ENCODE results near the gene EPN2.

The EPN2 gene

GRCh38 chr17:19301274-19301951 is 64.2 kb downstream of the EPN2 start:
- no peak for TF ChIP-seq CTCF (IDR thresholded peaks at IDR 0.05; ENCODE audit: insufficient read depth, low read depth, low read length, missing control alignments)
- DNase-seq (ENCODE audit: low read depth) = no peak

GRCh38 chr17:19301973-19302372 is 64.8 kb downstream of the EPN2 start:
- TF ChIP-seq CTCF (IDR thresholded peaks at IDR 0.05; ENCODE audit: insufficient read depth, low read depth, low read length, missing control alignments) = no peak
- DNase-seq (ENCODE audit: low read depth) = no peak
- H3K4me3 ChIP-seq (ENCODE audit: low read length) = no peak overlapping the region

More at GRCh38 chr17:19301274-19301951, 64.2 kb downstream of the EPN2 start:
- no peak overlapping the region for H3K4me3 ChIP-seq (ENCODE audit: low read length)

- TF ChIP-seq CTCF (IDR thresholded peaks at IDR 0.05; ENCODE audit: insufficient read depth, low read depth, low read length, missing control alignments) = no peak
- H3K4me3 ChIP-seq (ENCODE audit: low read length) = no peak overlapping the region
These were observed 65.7 kb downstream of the EPN2 start for GRCh38 chr17:19302791-19303331.

GRCh38 chr17:19303367-19303776 is 66.2 kb downstream of the EPN2 start:
- DNase-seq (ENCODE audit: low read depth) = no peak

More at GRCh38 chr17:19302791-19303331, 65.7 kb downstream of the EPN2 start:
- DNase-seq (ENCODE audit: low read depth) = no peak

GRCh38 chr17:19304209-19304608 is 67.0 kb downstream of the EPN2 start:
- peak; percentile 26 for DNase-seq (ENCODE audit: low read depth)

More at GRCh38 chr17:19303367-19303776, 66.2 kb downstream of the EPN2 start:
- H3K4me3 ChIP-seq (ENCODE audit: low read length) = no peak overlapping the region
- TF ChIP-seq CTCF (IDR thresholded peaks at IDR 0.05; ENCODE audit: insufficient read depth, low read depth, low read length, missing control alignments) = no peak

GRCh38 chr17:19304751-19305150 is 67.6 kb downstream of the EPN2 start:
- no peak for DNase-seq (ENCODE audit: low read depth)
- H3K4me3 ChIP-seq (ENCODE audit: low read length) = no peak overlapping the region
- no peak for TF ChIP-seq CTCF (IDR thresholded peaks at IDR 0.05; ENCODE audit: insufficient read depth, low read depth, low read length, missing control alignments)

More at GRCh38 chr17:19304209-19304608, 67.0 kb downstream of the EPN2 start:
- TF ChIP-seq CTCF (IDR thresholded peaks at IDR 0.05; ENCODE audit: insufficient read depth, low read depth, low read length, missing control alignments) = no peak
- no peak overlapping the region for H3K4me3 ChIP-seq (ENCODE audit: low read length)
